BLaER1 treated with 17β-estradiol and CSF1 and Interleukin-3, amounts not matched to agents 10 nM and 100 nM (cell line): ENCODE results near the gene PTPRN.

ENCODE experiments used
- H3K27ac ChIP-seq, 11 experiments: shearing (Covaris generic); formaldehyde crosslinking; 2 replicates each; pipeline ENCODE4 v1.8.1; 2022
- H3K27me3 ChIP-seq, 11 experiments: shearing (Covaris generic); formaldehyde crosslinking; 2 replicates each; pipeline ENCODE4 v1.8.1; 2022
- H3K36me3 ChIP-seq, 11 experiments: shearing (Covaris generic); formaldehyde crosslinking; 2 replicates each; pipeline ENCODE4 v1.8.1; 2022
- H3K4me1 ChIP-seq, 10 experiments: shearing (Covaris generic); formaldehyde crosslinking; 2 replicates each; pipeline ENCODE4 v1.8.1; 2022
- H3K4me2 ChIP-seq, 11 experiments: shearing (Covaris generic); formaldehyde crosslinking; 2 replicates each; pipeline ENCODE4 v1.8.1; 2022
- H3K4me3 ChIP-seq, 10 experiments: shearing (Covaris generic); formaldehyde crosslinking; 2 replicates each; pipeline ENCODE4 v1.8.1; 2022
- H3K9ac ChIP-seq, 11 experiments: shearing (Covaris generic); formaldehyde crosslinking; 2 replicates each; pipeline ENCODE4 v1.8.1; 2022
- H3K9me3 ChIP-seq, 11 experiments: shearing (Covaris generic); formaldehyde crosslinking; replicated peaks in 1 of 11; 2 replicates each; pipeline ENCODE4 v1.8.1; 2022
- H4K20me1 ChIP-seq, 11 experiments: shearing (Covaris generic); formaldehyde crosslinking; 2 replicates each; pipeline ENCODE4 v1.8.1; 2022
- Cebpa-rat ChIP-seq, 11 experiments: shearing (Covaris generic); IDR thresholded peaks; 2 replicates each; pipeline ENCODE4 v1.8.1; 2022

PTPRN gene

GRCh38 chr2:219299372-219299760 is 9.8 kb downstream of the PTPRN start:
- Histone ChIP-seq H3K36me3 (no peaks in the 10 kb centered on the region), H3K4me2 (peak overlapping the region in 7 of 11 experiments; percentile 35 to 64 (median 56); a peak in 11 of 22 replicates), H3K4me3 (no peak overlapping the region), H3K4me1 (peaks cover 1 to 14% (median 9%) of the 10 kb centered on the region in 10 experiments; a peak in 17 of 20 replicates), H3K27ac (no peak overlapping the region), H3K9ac (peak overlapping the region in 1 of 11 experiments; percentile 11; a peak in 2 of 22 replicates), H4K20me1 (peaks cover 0 to 34% (median 0%) of the 10 kb centered on the region in 11 experiments; a peak in 10 of 22 replicates), H3K9me3 (no peaks in the 10 kb centered on the region), H3K27me3 (peaks cover 51 to 57% (median 56%) of the 10 kb centered on the region in 11 experiments)
- no peak for TF ChIP-seq Cebpa-rat (IDR thresholded peaks at IDR 0.05)

GRCh38 chr2:219298759-219299371 is 10.3 kb downstream of the PTPRN start:
- Histone ChIP-seq H3K4me2 (peak overlapping the region in 10 of 11 experiments; percentile 19 to 64 (median 50); a peak in 13 of 22 replicates), H3K4me1 (peaks cover 6 to 19% (median 14%) of the 10 kb centered on the region in 10 experiments; a peak in 18 of 20 replicates), H3K36me3 (no peaks in the 10 kb centered on the region), H3K27me3 (peaks cover 48 to 52% (median 51%) of the 10 kb centered on the region in 11 experiments), H3K4me3 (no peak overlapping the region), H3K9ac (peak overlapping the region in 2 of 11 experiments; percentile 11 to 50; a peak in 4 of 22 replicates), H3K27ac (no peak overlapping the region), H4K20me1 (peaks cover 0 to 34% (median 0%) of the 10 kb centered on the region in 11 experiments; a peak in 10 of 22 replicates), H3K9me3 (no peaks in the 10 kb centered on the region)
- TF ChIP-seq Cebpa-rat (IDR thresholded peaks at IDR 0.05), result no peak

- no peak overlapping the region for H3K4me3 ChIP-seq
- H3K9me3 ChIP-seq, result no peaks in the 10 kb centered on the region
- peaks cover 0 to 24% (median 0%) of the 10 kb centered on the region in 11 experiments; a peak in 9 of 22 replicates for H4K20me1 ChIP-seq
- H3K27ac ChIP-seq, result no peak overlapping the region
- H3K4me1 ChIP-seq, result peaks cover 8 to 20% (median 16%) of the 10 kb centered on the region in 10 experiments; a peak in 18 of 20 replicates
- no peak overlapping the region for H3K9ac ChIP-seq
- no peak for TF ChIP-seq Cebpa-rat (IDR thresholded peaks at IDR 0.05)
- no peaks in the 10 kb centered on the region for H3K36me3 ChIP-seq
- H3K4me2 ChIP-seq, result no peak overlapping the region
- peaks cover 38 to 42% (median 42%) of the 10 kb centered on the region in 11 experiments for H3K27me3 ChIP-seq
Measured at GRCh38 chr2:219297766-219298456, 11.3 kb downstream of the PTPRN start.

GRCh38 chr2:219296631-219297391 is 12.4 kb downstream of the PTPRN start:
- Histone ChIP-seq H4K20me1 (peaks cover 0 to 16% (median 0%) of the 10 kb centered on the region in 11 experiments; a peak in 7 of 22 replicates), H3K4me1 (peaks cover 8 to 20% (median 16%) of the 10 kb centered on the region in 10 experiments; a peak in 18 of 20 replicates), H3K4me3 (no peak overlapping the region), H3K9ac (no peak overlapping the region), H3K36me3 (no peaks in the 10 kb centered on the region), H3K27ac (no peak overlapping the region), H3K27me3 (peaks cover 27 to 31% (median 31%) of the 10 kb centered on the region in 11 experiments), H3K4me2 (no peak overlapping the region), H3K9me3 (no peaks in the 10 kb centered on the region)
- TF ChIP-seq Cebpa-rat (IDR thresholded peaks at IDR 0.05), result no peak

- Histone ChIP-seq H3K27me3 (peaks cover 21 to 25% (median 24%) of the 10 kb centered on the region in 11 experiments), H4K20me1 (peaks cover 0 to 15% (median 0%) of the 10 kb centered on the region in 11 experiments; a peak in 7 of 22 replicates), H3K36me3 (no peaks in the 10 kb centered on the region), H3K4me1 (peaks cover 8 to 20% (median 16%) of the 10 kb centered on the region in 10 experiments; a peak in 18 of 20 replicates), H3K9ac (no peak overlapping the region), H3K27ac (no peak overlapping the region), H3K4me2 (no peak overlapping the region), H3K4me3 (no peak overlapping the region), H3K9me3 (no peaks in the 10 kb centered on the region)
- TF ChIP-seq Cebpa-rat (IDR thresholded peaks at IDR 0.05), result no peak
Measured at GRCh38 chr2:219296142-219296541, 13.1 kb downstream of the PTPRN start.

GRCh38 chr2:219294356-219295351 is 14.5 kb downstream of the PTPRN start:
- H3K9ac ChIP-seq, result peak overlapping the region; percentile 66 to 87 (median 80)
- no peaks in the 10 kb centered on the region for H3K9me3 ChIP-seq

GRCh38 chr2:219293736-219294231 is 15.4 kb downstream of the PTPRN start:
- Histone ChIP-seq H4K20me1 (no peaks in the 10 kb centered on the region; a peak in 1 of 22 replicates), H3K4me3 (peak overlapping the region in 6 of 10 experiments; percentile 58 to 76 (median 60); a peak in 7 of 20 replicates), H3K27me3 (peaks cover 0 to 1% (median under 1%) of the 10 kb centered on the region in 11 experiments; a peak in 12 of 22 replicates), H3K36me3 (no peaks in the 10 kb centered on the region), H3K9me3 (no peaks in the 10 kb centered on the region), H3K27ac (peak overlapping the region in 1 of 11 experiments; percentile 69; a peak in 1 of 22 replicates), H3K4me1 (peaks cover 8 to 26% (median 15%) of the 10 kb centered on the region in 10 experiments; a peak in 18 of 20 replicates), H3K9ac (peak overlapping the region in 9 of 11 experiments; percentile 66 to 87 (median 81); a peak in 10 of 22 replicates), H3K4me2 (peak overlapping the region; percentile 78 to 96 (median 88))
- no peak for TF ChIP-seq Cebpa-rat (IDR thresholded peaks at IDR 0.05)

More at GRCh38 chr2:219294356-219295351, 14.5 kb downstream of the PTPRN start:
- no peak for TF ChIP-seq Cebpa-rat (IDR thresholded peaks at IDR 0.05)
- H3K27ac ChIP-seq, result peak overlapping the region; percentile 55 to 80 (median 70)
- peaks cover 0 to 8% (median 0%) of the 10 kb centered on the region in 11 experiments; a peak in 6 of 22 replicates for H4K20me1 ChIP-seq
- H3K4me2 ChIP-seq, result peak overlapping the region; percentile 78 to 96 (median 88)
- no peaks in the 10 kb centered on the region for H3K36me3 ChIP-seq
- H3K4me3 ChIP-seq, result peak overlapping the region; percentile 57 to 76 (median 61)
- H3K27me3 ChIP-seq, result peaks cover 6 to 10% (median 9%) of the 10 kb centered on the region in 11 experiments
- peaks cover 8 to 26% (median 16%) of the 10 kb centered on the region in 10 experiments; a peak in 18 of 20 replicates for H3K4me1 ChIP-seq
